Thyroid gland (tissue), 4 donors: ENCODE measurements around the gene OBSCN. TPM values are rescaled to one million over a fixed set of nuclear protein-coding genes. Genes with fewer than 3 reads are reported as not detected.

Source experiments
- DNase-seq, 2 donors: peaks; one replicate each; pipeline ENCODE4 v3.0.0-alpha.2; 2019
- H3K27ac ChIP-seq, 3 donors: fragments of 200-600 bp; sonication (generic); 1 replicate in 2 of 3; 2 replicates in 1 of 3; pipeline ENCODE4 v1.5.1; 2016 to 2019; ENCODE audit warnings: mild to moderate bottlenecking in 1 of 3, moderate library complexity in 1 of 3
- H3K27me3 ChIP-seq: fragments of 200-600 bp; sonication (generic); one replicate; pipeline ENCODE4 v1.5.1; 2019
- H3K36me3 ChIP-seq, 2 donors: fragments of 200-600 bp; sonication (generic); one replicate each; pipeline ENCODE4 v1.5.1; 2016 to 2019
- H3K4me1 ChIP-seq, 2 donors: fragments of 200-600 bp; sonication (generic); one replicate each; pipeline ENCODE4 v1.5.1; 2017 to 2019
- H3K4me3 ChIP-seq, 3 donors: fragments of 200-600 bp; sonication (generic); replicated peaks in 1 of 3; 1 replicate in 2 of 3; 2 replicates in 1 of 3; pipeline ENCODE4 v1.5.1; 2016; ENCODE audit warnings: mild to moderate bottlenecking in 1 of 3
- H3K9me3 ChIP-seq: fragments of 200-600 bp; sonication (generic); one replicate; pipeline ENCODE4 v1.5.1; 2017
- CTCF ChIP-seq, 6 experiments: fragments of 200-600 bp in 3 of 6; fragments of 450-650 bp in 3 of 6; sonication (generic) in 3 of 6; IDR thresholded peaks; one replicate each; pipeline ENCODE4 v1.5.1; 2016 to 2019; ENCODE audit warnings: antibody characterized with exemption in 6 of 6, mild to moderate bottlenecking in 2 of 6, inconsistent platforms in 1 of 6, moderate library complexity in 1 of 6
- POLR2A ChIP-seq, 2 donors: fragments of 450-650 bp; IDR thresholded peaks; one replicate each; pipeline ENCODE4 v1.6.1; 2017; ENCODE audit warnings: antibody characterized with exemption in 2 of 2, mild to moderate bottlenecking in 2 of 2, moderate library complexity in 1 of 2
- WGBS, 2 donors: methylation state at CpG; one replicate each; pipeline ENCODE4 v1.1.5; 2017; 5-methylcytosine and 5-hydroxymethylcytosine counted together
- intact Hi-C: fragments of 100-400 bp; cut with DNase I; formaldehyde crosslinking; loops from one replicate; pipeline ENCODE4 v1.15.1; 2023
- total RNA-seq, 4 donors: library from RNA; depleted of rRNA; stranded (reverse); fragments of >200 nt; gene quantifications; one replicate each; pipeline ENCODE4 v1.2.3, GENCODE V29; 2016

The OBSCN gene
- total RNA-seq, 4 donors from 2014 or later = 24.0 to 35.1 (median 31.5) TPM

GRCh38 chr1:228293816-228294500 lies 86.1 kb downstream of the OBSCN start:
- Histone ChIP-seq H3K9me3 (no peaks in the 10 kb centered on the region), H3K27ac (no peak overlapping the region), H3K36me3 (no peaks in the 10 kb centered on the region), H3K4me1 (no peaks in the 10 kb centered on the region), H3K4me3 (no peak overlapping the region), H3K27me3 (no peaks in the 10 kb centered on the region)
- TF ChIP-seq CTCF (IDR thresholded peaks at IDR 0.05) (no peak), POLR2A (IDR thresholded peaks at IDR 0.05) (no peak)
- intact Hi-C loops = no loop called here
- DNase-seq = no peak
- WGBS, 2 donors = 90 to 91% methylated on average over 14 of the region's 14 CpGs

GRCh38 chr1:228294717-228295116 lies 86.9 kb downstream of the OBSCN start:
- Histone ChIP-seq H3K4me1 (no peaks in the 10 kb centered on the region), H3K27me3 (no peaks in the 10 kb centered on the region), H3K4me3 (no peak overlapping the region), H3K27ac (no peak overlapping the region), H3K9me3 (no peaks in the 10 kb centered on the region), H3K36me3 (no peaks in the 10 kb centered on the region)
- intact Hi-C loops = no loop called here
- WGBS, 2 donors = 87 to 97% methylated on average over 7 to 10 of the region's 10 CpGs
- TF ChIP-seq POLR2A (IDR thresholded peaks at IDR 0.05) = no peak
- no peak for TF ChIP-seq CTCF (IDR thresholded peaks at IDR 0.05)
- no peak for DNase-seq

- H3K27me3 ChIP-seq = no peaks in the 10 kb centered on the region
- intact Hi-C loops = no loop called here
- no peak for TF ChIP-seq POLR2A (IDR thresholded peaks at IDR 0.05)
- TF ChIP-seq CTCF (IDR thresholded peaks at IDR 0.05) = no peak
- H3K36me3 ChIP-seq = no peaks in the 10 kb centered on the region
- H3K9me3 ChIP-seq = no peaks in the 10 kb centered on the region
- no peak overlapping the region for H3K27ac ChIP-seq
- WGBS, 2 donors = 90 to 92% methylated on average over 4 to 5 of the region's 5 CpGs
- DNase-seq = no peak
- H3K4me1 ChIP-seq = no peaks in the 10 kb centered on the region
- no peak overlapping the region for H3K4me3 ChIP-seq
These were observed 87.4 kb downstream of the OBSCN start for GRCh38 chr1:228295201-228295600.

GRCh38 chr1:228295981-228296380 lies 88.1 kb downstream of the OBSCN start:
- DNase-seq = no peak
- 84 to 92% methylated on average over 2 of the region's 2 CpGs for WGBS, 2 donors
- TF ChIP-seq CTCF (IDR thresholded peaks at IDR 0.05) = no peak
- no peak for TF ChIP-seq POLR2A (IDR thresholded peaks at IDR 0.05)
- no peaks in the 10 kb centered on the region for H3K4me1 ChIP-seq
- no peak overlapping the region for H3K27ac ChIP-seq
- no peak overlapping the region for H3K4me3 ChIP-seq
- no peaks in the 10 kb centered on the region for H3K9me3 ChIP-seq
- H3K36me3 ChIP-seq = no peaks in the 10 kb centered on the region
- intact Hi-C loops = no loop called here
- H3K27me3 ChIP-seq = no peaks in the 10 kb centered on the region

- DNase-seq = no peak
- WGBS, 2 donors = 96 to 99% methylated on average over 2 of the region's 2 CpGs
- intact Hi-C loops = no loop called here
- TF ChIP-seq CTCF (IDR thresholded peaks at IDR 0.05) = no peak
- no peak for TF ChIP-seq POLR2A (IDR thresholded peaks at IDR 0.05)
- H3K4me3 ChIP-seq = no peak overlapping the region
- H3K27me3 ChIP-seq = no peaks in the 10 kb centered on the region
- H3K9me3 ChIP-seq = no peaks in the 10 kb centered on the region
- no peaks in the 10 kb centered on the region for H3K4me1 ChIP-seq
- no peak overlapping the region for H3K27ac ChIP-seq
- H3K36me3 ChIP-seq = no peaks in the 10 kb centered on the region
These were observed 89.4 kb downstream of the OBSCN start for GRCh38 chr1:228297242-228297641.
